Cerebellar cortex (tissue), 1 donor: ENCODE results near the gene EPHB1.
A peak's percentile ranks its signal among the peaks of the same experiment; 100 is the strongest.

Experiments used
- DNase-seq: peaks from one replicate; pipeline ENCODE4 v3.0.0-alpha.2; 2015; ENCODE audit warnings: low spot score

The EPHB1 gene

DNA sequence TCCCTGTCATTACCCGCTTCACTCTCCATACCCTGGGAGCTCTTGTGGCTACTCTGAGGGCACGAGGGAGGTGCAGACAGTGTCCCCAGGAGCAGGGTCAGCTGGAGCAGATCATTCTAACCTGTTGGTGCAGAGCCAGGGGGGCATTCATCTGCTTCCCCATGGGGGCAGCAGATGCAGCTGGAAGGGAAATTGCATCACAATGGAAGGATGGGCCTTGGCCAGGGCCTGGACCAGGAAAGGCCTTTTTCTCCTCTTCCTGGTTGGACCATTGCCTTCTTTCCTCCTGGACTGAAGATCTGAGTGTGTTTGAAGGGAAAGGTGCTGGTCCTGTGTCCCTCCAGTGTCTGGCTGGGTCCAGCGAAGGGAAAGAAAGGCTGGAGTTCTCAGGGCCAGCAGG is 55.7 kb downstream of the EPHB1 start:
- no peak for DNase-seq

DNA sequence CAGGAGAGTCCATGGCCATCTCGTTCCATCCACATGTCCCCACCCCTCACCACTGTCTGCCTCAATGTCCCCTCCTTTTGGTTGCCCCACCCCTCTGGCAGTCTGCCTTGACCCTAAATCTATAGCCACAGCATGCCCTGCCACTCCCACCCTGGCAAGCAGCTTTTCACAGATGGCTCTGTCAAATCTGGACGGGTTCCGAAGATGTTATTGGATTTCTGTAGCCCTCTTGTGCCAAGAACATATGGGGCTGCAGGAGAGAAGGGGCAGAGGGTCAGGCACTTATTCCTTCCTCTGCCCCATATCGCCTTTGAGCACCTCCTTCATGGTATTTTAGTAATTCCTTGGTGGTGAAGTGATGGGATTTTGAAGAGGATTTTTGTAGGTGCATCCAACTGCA is 57.1 kb downstream of the EPHB1 start:
- DNase-seq = peak; percentile 80

GRCh38 chr3:134852893-134853351 is 57.9 kb downstream of the EPHB1 start:
- DNase-seq = no peak

- peak; percentile 65 for DNase-seq
These were observed 59.2 kb downstream of the EPHB1 start for GRCh38 chr3:134854254-134854653.

DNA sequence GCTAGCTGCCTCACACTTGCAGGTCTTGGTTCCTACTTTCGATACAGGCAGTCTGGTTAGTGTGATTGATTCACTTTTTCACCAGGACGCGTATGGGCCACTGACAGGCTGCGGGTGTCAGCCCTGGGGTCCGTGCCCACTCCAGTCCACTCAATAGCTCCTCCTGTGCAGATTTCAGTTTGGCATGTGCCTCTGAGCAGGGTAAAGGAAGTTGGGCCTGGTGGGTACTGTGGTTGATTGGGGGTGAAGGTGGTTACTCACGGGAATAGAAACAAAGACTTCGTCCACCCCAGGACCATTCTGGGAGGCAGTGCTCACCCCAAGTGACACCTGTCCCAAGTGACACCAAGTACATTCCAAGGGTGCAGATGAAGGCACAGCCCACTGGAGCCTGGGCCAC is 62.3 kb downstream of the EPHB1 start:
- DNase-seq = no peak

GRCh38 chr3:134857776-134858362 is 62.8 kb downstream of the EPHB1 start:
- no peak for DNase-seq

GRCh38 chr3:134858441-134859035 is 63.5 kb downstream of the EPHB1 start:
- DNase-seq = peak; percentile 54

- no peak for DNase-seq
These were observed 64.3 kb downstream of the EPHB1 start for GRCh38 chr3:134859341-134859740.

- peak; percentile 94 for DNase-seq
These were observed 65.1 kb downstream of the EPHB1 start for GRCh38 chr3:134860141-134860540.

- no peak for DNase-seq
These were observed 68.9 kb downstream of the EPHB1 start for GRCh38 chr3:134863915-134864314.

DNA sequence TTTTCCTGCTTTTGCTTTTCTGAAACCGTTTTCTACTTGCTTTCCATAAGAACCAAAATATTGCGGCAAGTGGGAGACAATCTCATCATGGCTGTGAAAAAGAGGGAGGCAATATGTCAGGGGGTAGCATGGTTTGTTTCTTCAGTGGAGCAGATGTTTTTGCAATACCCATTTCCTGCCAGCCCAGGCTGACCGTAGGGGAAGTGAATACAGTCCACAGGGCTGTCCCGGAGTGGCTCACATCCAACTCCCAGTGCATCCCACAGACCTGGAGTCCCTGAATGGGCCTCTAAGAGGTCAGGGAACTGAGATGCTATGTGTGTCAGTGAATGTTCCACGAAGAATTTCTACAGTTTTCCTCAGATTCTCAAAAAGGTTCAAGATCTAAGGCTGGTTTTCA is 69.6 kb downstream of the EPHB1 start:
- DNase-seq = peak; percentile 62

GRCh38 chr3:134867277-134867676 is 72.2 kb downstream of the EPHB1 start:
- peak; percentile 57 for DNase-seq

DNA sequence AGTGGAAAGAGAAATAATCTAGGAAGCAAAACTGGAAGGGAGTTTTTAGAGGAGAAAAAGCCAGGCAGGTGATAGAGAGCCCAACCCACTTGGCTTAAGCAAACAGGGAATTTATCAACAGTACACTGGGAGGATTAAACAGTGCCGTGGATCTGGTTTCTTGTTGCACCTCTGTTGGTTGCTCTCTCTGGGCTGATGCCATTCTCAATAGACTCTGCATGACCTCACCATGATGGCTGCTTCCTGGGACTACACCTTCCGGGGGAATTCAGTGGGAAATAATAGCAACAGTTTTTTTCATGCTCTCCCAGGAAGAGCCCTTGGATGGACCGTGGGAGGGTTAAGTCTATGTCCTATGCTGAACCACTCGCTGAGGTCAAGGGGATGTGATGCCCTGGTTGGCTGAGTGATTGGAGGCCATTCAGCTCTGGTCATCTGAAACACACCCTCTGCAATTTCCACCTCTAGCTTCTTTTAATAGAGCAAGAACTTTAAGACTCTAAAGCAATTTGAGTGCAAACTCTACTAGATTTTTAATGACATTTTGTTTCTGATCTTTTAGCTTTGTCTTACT is 74.2 kb downstream of the EPHB1 start:
- no peak for DNase-seq

DNA sequence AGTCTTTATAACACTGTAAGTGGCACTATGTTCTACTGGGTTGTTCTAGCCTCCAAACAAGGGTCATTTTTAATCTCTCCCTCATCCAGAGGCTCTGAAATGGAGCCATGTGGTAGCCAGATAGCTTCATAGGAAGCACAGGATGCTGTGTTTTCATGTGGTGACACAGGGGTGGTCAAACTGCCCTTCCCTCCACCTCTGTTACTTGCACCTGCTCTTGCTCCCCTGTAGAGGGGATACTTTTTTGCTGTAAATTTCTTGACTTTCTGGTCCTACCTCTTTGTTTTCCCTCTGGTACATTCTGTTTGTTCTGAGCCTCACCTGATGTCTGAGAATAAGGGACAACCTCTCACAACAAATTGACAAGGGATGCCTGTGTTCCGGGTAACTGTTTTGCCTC is 76.8 kb downstream of the EPHB1 start:
- no peak for DNase-seq

GRCh38 chr3:134872440-134873388 is 77.7 kb downstream of the EPHB1 start:
- DNase-seq = no peak

DNA sequence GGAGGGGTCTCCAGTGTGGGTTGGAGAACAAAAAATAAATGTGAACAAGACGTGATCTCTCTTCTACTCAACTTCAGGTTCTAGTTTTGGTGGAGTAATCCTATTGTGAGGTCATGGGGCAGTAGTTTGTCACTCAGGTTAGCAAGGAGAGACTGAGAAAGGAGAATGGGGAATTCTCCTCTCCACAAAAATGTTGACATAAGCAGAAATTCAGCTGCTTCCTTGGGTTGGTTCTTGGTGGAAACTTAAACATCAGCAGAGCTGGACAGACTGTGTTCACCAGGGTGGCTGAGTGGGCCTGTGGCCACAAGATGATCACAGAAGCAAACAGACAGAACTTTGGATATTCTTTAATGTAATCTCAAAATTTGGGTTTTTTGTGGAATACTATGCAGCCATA is 78.7 kb downstream of the EPHB1 start:
- no peak for DNase-seq

DNA sequence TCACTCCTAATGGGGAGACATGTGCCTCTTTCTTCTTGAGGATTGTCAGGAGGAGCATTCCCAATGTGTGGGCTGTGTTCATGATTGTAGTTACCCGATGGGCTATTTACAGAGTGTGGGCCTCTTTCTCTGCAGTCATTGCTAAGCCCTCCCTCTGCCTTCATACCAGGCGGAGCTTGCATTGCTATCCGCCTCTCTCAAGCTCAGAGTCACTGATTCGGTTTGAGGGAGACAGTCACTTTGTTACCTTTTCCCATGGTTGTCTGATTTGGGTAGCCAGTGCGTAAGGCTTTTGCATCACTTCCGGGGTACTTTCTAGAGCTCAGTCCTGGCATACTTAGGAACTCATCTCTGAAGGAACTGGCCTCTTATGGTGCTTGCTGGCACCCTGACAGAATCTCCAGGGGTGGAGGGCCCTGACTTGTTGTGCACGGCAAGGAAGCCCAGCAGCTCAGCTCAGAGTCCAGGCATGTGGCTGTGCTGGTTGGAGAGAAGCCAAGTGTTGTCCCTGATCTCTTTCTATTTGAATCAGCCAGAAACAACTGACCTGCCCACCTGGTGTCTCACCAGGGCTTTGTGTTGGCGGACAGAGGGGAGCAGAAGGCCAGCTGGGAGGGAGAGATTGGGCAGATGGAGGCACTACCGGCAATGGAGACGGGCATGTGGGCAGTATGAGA is 79.8 kb downstream of the EPHB1 start:
- DNase-seq = peak; percentile 97

- DNase-seq = no peak
These were observed 81.8 kb downstream of the EPHB1 start for GRCh38 chr3:134876836-134877235.

DNA sequence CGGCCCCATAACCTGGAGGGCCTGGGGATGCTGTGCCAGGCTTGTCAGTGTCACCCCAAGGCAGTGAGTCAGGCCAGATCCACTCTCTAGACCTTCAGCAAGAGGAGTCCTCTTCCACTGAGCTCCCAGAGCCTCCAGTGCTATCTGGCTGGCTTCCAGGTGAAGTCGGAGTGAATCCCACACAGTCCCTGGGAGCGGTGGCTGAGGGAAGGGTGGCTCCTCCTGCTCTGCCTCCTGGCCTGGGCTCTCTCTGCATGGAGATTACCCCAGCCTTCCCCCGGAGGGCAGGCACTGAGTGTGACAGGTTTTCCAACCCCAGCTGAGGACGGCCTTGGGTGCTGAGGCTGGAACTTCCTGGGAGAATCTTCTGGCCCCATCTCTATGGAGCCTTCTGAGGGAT is 82.7 kb downstream of the EPHB1 start:
- no peak for DNase-seq

DNA sequence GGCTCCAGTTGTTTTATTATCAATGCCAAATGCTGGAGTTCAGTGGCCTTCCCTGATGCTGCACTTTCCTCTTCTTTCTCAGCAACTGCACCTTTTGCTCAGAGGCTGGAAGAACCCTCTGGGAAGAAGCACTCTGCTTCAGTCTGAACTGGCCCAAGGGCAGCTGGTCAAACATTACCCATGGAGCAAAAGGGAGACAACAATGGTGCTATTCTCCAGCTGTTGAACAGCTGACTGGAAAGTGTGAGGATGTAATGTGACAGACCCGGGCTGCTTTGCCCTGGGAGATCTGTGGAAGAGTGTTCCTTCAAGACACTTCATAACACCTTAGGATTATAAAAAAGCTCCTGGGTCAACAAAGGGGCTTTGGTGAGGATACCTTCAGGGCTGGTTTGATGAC is 84.9 kb downstream of the EPHB1 start:
- DNase-seq = no peak

GRCh38 chr3:134880431-134880830 is 85.4 kb downstream of the EPHB1 start:
- DNase-seq = no peak

- no peak for DNase-seq
These were observed 86.2 kb downstream of the EPHB1 start for GRCh38 chr3:134881305-134881704.
